HG03521 (cell line): ENCODE measurements around the gene RGCC.
"Not testable (repeated sequence)": the region's sequence is repeated elsewhere in the genome, so short reads cannot be mapped to it uniquely, and the experiment has no call there.

ENCODE experiments used
- ATAC-seq: cut with Tn5 transposase; IDR thresholded peaks from one replicate; pipeline ENCODE4 v1.9.1; 2021; ENCODE audit warnings: mild to moderate bottlenecking, moderate library complexity; ENCODE audit not compliant: unreplicated experiment

The RGCC gene, protein sequence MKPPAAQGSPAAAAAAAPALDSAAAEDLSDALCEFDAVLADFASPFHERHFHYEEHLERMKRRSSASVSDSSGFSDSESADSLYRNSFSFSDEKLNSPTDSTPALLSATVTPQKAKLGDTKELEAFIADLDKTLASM

DNA sequence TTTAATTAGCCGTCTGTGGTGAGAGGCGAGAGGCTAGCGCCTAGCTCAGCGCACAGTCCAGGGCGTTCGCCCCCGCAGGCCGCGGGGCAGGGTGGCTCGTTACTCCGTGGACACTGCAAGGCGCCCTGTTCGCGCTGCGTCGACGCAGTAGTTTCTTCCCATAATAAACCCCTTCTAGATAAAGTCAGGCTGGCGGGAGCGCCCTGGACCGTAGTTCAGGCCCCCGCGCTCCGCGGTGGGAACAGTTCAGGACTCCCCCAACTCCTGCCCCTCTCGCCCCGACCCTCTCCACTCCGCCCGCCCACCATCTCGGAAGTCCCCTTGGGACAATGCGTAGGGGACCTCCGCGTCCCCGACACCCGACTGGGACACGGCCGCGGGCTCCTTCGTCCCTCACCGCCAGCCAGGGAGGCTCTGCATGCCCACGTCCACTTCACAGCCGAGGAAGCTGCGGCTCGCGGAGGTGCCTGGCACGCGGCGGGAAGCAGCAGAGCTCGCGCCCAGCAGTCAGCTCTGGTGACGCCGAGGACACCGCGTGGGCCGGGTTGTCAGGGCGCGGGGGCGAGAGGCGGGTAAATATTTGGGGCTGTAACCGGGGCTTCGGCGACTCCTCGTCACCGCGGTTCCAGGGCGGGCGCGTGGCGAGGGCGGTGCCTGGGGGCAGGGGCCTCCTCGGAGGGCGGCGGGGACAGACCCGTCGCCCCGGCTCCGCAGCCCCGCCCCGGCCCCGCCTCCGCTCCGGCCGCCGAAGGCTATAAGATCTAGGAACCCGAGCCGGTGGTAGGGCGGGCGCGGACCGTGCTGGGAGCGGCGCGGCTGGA lies at the start of gene RGCC:
RGCC (plus strand) TSS at position 783 of the 821 bp plus-strand sequence. CDS start 158 bp downstream, outside the sequence.
- peak; percentile 73 for ATAC-seq

DNA sequence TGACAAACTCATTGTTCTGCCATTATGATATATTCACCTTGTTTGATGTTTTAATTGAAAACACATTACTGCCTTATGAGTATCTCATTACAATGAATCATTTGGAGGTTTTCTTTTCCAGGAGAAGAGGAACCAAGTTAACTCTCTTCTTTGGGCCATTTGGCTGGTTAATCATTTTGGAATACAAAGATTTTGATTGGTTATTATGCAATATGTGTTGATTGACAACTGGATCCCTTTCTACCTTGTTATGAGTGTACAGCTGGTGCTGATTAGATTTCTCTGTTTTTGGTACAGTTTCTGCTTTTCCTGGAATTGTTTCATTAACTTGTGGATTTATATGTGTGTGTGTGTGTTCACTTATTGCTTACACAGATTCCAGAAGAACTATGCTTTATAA lies 49.2 kb upstream of the RGCC start:
- no peak for ATAC-seq

GRCh38 chr13:41408746-41409145 lies 48.6 kb upstream of the RGCC start:
- no peak for ATAC-seq

GRCh38 chr13:41409611-41410010 lies 47.7 kb upstream of the RGCC start:
- no peak for ATAC-seq

DNA sequence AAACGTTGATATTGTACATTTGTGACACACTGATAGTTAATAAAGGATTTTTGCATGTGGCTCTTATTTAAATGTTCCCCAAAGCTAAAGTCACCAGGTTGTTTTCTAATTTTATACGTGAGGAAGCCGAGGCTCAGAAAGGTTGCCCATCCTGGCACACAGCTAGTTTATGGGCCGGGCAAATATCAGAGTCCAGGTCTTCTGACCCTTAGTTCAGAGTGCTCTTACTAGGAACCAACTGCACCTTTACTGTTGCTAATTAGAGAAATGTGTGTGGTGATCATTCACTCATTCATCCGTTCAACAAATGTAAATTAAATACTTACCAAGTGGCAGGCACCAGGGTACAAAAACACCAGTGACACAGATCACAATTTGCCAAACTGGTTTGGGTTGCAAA lies 46.3 kb upstream of the RGCC start:
- no peak for ATAC-seq

- ATAC-seq = no peak
These were observed 45.8 kb upstream of the RGCC start for GRCh38 chr13:41411522-41411921.

DNA sequence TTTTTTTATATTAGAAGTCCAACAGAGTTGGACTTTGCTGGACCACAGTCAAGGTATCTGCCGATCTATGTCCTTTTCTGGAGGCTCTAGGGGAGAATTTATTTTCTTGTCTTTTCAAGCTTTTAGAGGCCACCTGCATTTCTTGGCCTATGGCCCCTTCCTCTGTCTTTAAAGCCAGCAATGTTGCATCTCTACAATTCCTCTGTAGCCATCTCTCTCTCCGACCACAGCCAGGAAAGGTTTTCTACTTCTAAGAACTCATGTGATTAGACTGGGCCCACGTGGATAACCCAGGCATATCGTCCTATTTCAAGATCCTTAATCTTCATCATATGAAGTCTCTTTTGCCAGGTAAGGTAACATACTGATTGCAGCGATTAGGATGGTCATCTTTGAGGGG lies 43.5 kb upstream of the RGCC start:
- ATAC-seq = no peak

DNA sequence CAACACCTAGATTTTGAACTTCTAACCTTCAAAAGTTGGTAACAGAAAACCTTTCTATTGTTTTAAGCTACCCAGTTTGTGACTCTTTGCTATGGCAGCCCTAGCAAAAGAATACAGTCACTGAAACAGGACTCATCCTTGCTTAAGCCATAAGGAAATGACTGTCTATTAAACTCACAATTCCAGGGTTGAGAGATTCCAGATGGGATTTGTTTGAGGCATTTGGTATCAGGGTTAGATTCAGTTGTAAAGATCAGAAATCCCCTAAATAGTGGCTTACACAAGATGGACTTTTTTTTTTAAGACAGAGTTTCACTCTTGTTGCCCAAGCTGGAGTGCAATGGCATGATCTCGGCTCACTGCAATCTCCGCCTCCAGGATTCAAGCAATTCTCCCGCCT lies 41.1 kb upstream of the RGCC start:
- no peak for ATAC-seq

DNA sequence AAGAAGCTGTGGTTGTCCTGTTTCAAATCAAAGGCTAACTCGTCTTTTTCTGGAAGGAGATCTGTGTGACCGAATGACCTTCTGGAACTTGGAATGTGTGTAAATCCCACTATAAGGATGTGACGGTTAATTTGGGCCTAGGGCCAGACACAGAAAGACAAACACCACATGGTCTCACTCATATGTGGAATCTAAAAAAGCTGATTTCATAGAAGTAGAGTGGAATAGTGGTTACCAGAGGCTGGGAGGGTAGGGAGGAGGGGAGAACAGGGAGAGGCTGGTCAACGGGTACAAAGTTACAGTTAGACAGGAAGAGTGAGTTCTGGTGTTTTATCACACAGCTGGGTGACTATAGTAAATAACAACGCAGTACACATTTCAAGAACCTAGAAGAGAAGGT lies 39.3 kb upstream of the RGCC start:
- ATAC-seq = no peak

DNA sequence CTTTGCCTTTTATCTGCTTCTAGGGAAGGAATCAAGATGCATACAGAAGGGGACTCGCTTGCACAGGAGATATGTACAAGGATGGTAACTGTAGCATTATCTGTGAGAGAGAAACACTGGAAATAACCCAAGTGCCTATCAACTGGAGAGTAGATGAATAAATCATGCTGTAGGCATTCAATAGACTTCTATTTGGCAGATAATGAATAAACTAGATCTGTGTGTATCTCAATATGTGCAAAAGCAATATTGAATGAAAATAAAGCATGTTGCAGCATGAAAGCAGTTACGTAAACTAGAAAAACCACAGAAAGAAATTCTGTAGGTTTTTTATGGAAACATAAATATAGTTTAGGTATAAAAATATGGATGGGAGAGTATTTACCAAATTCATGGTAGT lies 38.6 kb upstream of the RGCC start:
- no peak for ATAC-seq

DNA sequence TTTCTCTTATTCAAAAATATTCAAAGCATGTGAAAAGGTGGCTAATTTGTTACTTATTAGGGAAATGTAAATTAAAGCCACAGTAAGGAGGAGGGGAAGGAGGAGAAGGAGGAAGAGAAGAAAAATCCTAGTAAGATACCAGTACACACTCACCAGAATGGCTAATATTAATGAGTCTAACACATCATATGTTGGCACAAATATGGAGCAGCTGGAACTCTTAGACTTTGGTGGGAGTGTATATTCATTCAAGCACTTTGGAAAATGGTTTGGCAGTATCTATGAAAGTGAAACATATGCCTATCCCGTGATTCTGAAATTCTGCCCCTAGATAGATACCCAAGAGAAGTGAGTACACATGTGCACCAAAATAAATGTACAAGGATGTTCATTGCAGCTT lies 38.1 kb upstream of the RGCC start:
- ATAC-seq = no peak

- no peak for ATAC-seq
These were observed 37.2 kb upstream of the RGCC start for GRCh38 chr13:41420146-41420545.

DNA sequence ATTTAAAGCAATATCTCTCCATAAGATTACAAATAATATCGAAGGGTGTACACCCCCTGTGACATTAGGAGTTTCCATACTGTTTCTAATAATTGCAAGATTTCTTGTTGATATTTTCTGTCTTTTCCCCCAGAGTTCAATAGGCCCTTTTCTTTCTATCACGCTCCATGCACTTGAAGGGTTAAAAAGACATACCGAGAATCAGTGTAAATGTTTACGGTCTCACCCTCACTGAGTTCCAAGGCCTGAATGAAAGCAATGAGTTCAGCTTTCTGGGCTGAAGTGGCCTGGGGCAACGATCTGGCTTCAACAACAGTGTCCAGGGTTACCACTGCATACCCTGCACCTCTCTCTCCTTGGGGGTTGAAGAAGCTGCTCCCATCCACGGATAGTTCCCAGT lies 36.0 kb upstream of the RGCC start:
- not testable (repeated sequence) for ATAC-seq

DNA sequence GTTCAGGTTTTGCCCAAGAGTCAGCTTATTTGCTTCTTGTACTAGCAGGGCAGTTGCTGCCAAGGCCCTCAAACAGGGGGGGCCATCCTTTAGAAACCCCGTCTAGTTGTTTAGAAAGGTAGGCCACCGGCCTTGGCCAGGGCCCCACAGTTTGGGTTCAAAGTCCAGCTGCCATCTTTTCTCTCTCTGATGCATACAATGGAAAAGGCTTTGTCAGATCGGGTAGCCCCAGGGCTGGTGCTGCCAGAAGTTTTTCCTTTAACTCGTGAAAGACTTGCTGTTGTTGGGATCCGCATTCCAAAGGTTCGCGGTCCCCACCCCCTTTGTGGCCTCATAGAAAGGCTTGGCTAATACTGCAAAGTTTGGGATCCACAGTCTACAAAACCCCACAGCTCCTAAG lies 35.4 kb upstream of the RGCC start:
- ATAC-seq = not testable (repeated sequence)

- not testable (repeated sequence) for ATAC-seq
These were observed 34.1 kb upstream of the RGCC start for GRCh38 chr13:41423259-41423658.

GRCh38 chr13:41424675-41425074 lies 32.7 kb upstream of the RGCC start:
- not testable (repeated sequence) for ATAC-seq

DNA sequence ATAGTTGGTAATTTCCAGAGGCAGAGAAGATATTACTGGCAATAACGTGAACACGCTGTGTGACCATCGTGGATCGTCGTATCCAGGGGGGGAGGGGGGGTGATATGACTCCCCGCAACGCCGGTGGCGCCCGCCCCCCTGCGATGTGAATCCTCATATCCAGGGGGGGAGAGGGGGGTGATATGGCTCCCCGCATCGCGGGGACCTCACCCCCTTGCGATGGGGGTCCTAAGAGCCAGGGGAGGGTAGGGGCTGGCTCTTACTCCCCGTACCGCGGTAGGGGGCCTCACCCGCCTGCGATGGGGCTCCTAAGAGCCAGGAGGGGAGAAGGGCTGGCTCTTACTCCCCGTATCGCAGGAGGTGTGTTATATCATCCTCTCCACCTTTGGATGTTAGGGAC lies 31.3 kb upstream of the RGCC start:
- no peak for ATAC-seq

DNA sequence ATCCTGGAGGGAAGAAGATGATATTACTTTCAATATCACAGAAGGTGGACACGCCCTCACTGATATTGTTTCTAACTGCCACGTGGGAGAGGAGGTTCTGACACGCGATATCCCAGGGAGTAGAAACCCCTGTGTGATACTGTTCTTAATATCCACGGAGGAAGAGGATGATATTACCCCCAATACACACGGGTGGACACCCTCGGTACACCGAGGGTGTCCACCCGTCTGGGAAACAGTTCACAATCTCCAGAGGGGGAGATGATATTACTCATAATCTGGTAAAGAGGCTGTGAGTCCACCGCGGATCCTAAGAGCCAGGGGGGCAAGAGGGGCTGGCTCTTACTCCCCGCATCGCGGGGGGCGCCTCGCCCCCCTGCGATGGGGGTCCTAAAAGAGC lies 29.7 kb upstream of the RGCC start:
- ATAC-seq = no peak

- no peak for ATAC-seq
These were observed 29.2 kb upstream of the RGCC start for GRCh38 chr13:41428155-41428554.

- ATAC-seq = not testable (repeated sequence)
These were observed 23.3 kb upstream of the RGCC start for GRCh38 chr13:41434030-41434429.

DNA sequence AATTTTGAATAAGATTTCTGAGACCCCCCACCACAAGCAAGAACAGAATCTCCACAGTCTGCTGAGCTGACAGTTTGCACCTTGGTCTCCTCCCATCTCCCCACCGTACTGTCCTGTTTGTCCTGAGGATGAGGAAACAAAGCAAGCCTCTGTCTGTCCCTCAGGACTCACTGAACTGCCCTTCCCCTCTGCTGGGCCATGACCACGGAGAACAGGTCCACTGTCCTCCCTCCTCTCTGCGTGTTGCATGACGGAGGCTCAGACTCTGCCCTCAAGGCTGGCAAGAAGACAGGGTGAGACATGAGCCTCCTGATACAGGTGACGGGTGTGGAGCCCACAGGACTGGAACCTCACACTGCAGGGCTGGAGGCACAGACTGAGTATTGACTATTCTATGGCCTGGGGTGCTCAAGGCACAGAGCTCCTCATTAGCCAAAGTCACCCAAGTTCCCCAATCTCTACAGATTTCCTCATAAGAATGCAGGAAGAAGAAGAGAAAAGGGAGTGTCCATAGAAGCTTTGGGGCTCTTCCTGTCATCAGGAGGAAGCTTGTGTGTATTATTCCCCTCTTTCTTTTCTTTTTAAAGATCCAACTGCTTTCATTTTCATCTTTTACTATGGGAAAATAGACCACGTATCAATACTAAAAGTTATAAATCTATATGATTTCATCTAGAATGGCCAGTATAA lies 22.4 kb upstream of the RGCC start:
- no peak for ATAC-seq

DNA sequence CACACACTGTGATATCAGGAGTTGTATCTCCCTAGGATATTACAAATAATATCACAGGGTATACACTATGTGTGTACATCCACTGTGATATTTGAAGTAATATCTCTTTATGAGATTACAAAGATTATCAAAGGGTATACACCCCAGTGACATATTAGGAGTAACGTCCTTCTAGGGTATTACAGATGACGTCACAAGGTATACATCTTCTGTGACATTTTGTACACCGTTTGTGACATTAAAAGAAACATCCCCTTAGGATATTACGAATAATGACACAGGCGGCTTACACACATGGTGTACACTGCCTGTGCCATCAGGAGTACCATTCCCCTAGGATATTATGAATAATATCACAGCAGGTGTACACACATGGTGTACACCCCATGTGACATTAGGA lies 13.4 kb upstream of the RGCC start:
- no peak for ATAC-seq
